Measurements from ENCODE around the gene THRB. TPM values are rescaled to one million over a fixed set of nuclear protein-coding genes. Genes with fewer than 3 reads are reported as not detected.

Gene THRB
- total and polyA plus RNA-seq, 4 experiments from 2014 or later = 0.03 TPM; not detected in 3

- Histone ChIP-seq H3K4me1 (ENCODE audit: insufficient read depth, low read length) (no peaks in the 10 kb centered on the region), H3K4me3 (ENCODE audit: low read length in 2 of 2) (no peak overlapping the region), H3K9me3 (ENCODE audit: control insufficient read depth in 1 of 2, low read length in 2 of 2) (no peaks in the 10 kb centered on the region), H3K27me3 (ENCODE audit: insufficient read depth, low read length) (no peaks in the 10 kb centered on the region), H3K27ac (ENCODE audit: low read depth, low read length) (no peak overlapping the region), H3K36me3 (ENCODE audit: insufficient read depth, low read length) (no peaks in the 10 kb centered on the region)
- ChIA-PET POLR2A (ENCODE audit: partially characterized antibody) (no interaction called here), CTCF (ENCODE audit: partially characterized antibody) (no interaction called here)
- H3K27me3 Mint-ChIP-seq = peaks cover 1% of the 10 kb centered on the region in 2 donors
- DNase-seq = no peak
- H3K27ac Mint-ChIP-seq = no peak overlapping the region
- no peak overlapping the region for H3K4me3 Mint-ChIP-seq
- intact Hi-C loops (cut with micrococcal nuclease) = no loop called here
- no peaks in the 10 kb centered on the region for H3K36me3 Mint-ChIP-seq
- no peaks in the 10 kb centered on the region for H3K9me3 Mint-ChIP-seq
- H3K4me1 Mint-ChIP-seq = no peaks in the 10 kb centered on the region
Measured at GRCh38 chr3:24151594-24151993, 343.1 kb downstream of the THRB start.

GRCh38 chr3:24149032-24149431, 345.6 kb downstream of the THRB start:
- Mint-ChIP-seq H3K36me3 (no peaks in the 10 kb centered on the region), H3K9me3 (no peaks in the 10 kb centered on the region), H3K27me3 (peaks cover 0 to 1% of the 10 kb centered on the region in 2 donors), H3K4me1 (no peaks in the 10 kb centered on the region), H3K4me3 (no peak overlapping the region), H3K27ac (no peak overlapping the region)
- intact Hi-C loops (cut with micrococcal nuclease) = no loop called here
- Histone ChIP-seq H3K36me3 (ENCODE audit: insufficient read depth, low read length) (no peaks in the 10 kb centered on the region), H3K27ac (ENCODE audit: low read depth, low read length) (no peak overlapping the region), H3K27me3 (ENCODE audit: insufficient read depth, low read length) (no peaks in the 10 kb centered on the region), H3K4me1 (ENCODE audit: insufficient read depth, low read length) (no peaks in the 10 kb centered on the region), H3K4me3 (ENCODE audit: low read length in 2 of 2) (no peak overlapping the region), H3K9me3 (ENCODE audit: control insufficient read depth in 1 of 2, low read length in 2 of 2) (no peaks in the 10 kb centered on the region)
- ChIA-PET POLR2A (ENCODE audit: partially characterized antibody) (no interaction called here), CTCF (ENCODE audit: partially characterized antibody) (no interaction called here)
- DNase-seq = no peak

- H3K27me3 Mint-ChIP-seq = peaks cover 0 to 3% of the 10 kb centered on the region in 2 donors
- no peak overlapping the region for H3K27ac ChIP-seq (ENCODE audit: low read depth, low read length)
- H3K36me3 ChIP-seq (ENCODE audit: insufficient read depth, low read length) = no peaks in the 10 kb centered on the region
- no peak overlapping the region for H3K27ac Mint-ChIP-seq
- intact Hi-C loops (cut with micrococcal nuclease) = no loop called here
- H3K27me3 ChIP-seq (ENCODE audit: insufficient read depth, low read length) = no peaks in the 10 kb centered on the region
- CTCF ChIA-PET (ENCODE audit: partially characterized antibody) = interaction anchor here (1.2 kb wide), 1 partner anchor 10 kb away, joined by 3 read pairs; no protein-coding TSS in a partner anchor
- H3K4me3 Mint-ChIP-seq = no peak overlapping the region
- H3K4me3 ChIP-seq (ENCODE audit: low read length in 2 of 2) = no peak overlapping the region
- DNase-seq = no peak
- no peaks in the 10 kb centered on the region for H3K4me1 ChIP-seq (ENCODE audit: insufficient read depth, low read length)
- H3K4me1 Mint-ChIP-seq = no peaks in the 10 kb centered on the region
- H3K9me3 ChIP-seq (ENCODE audit: control insufficient read depth in 1 of 2, low read length in 2 of 2) = no peaks in the 10 kb centered on the region
- H3K36me3 Mint-ChIP-seq = no peaks in the 10 kb centered on the region
- POLR2A ChIA-PET (ENCODE audit: partially characterized antibody) = no interaction called here
- no peaks in the 10 kb centered on the region for H3K9me3 Mint-ChIP-seq
Measured at GRCh38 chr3:24145981-24146822, 348.4 kb downstream of the THRB start.

- Mint-ChIP-seq H3K4me3 (no peak overlapping the region), H3K4me1 (no peaks in the 10 kb centered on the region), H3K27me3 (peaks cover 0 to 2% of the 10 kb centered on the region in 2 donors), H3K36me3 (no peaks in the 10 kb centered on the region), H3K27ac (no peak overlapping the region), H3K9me3 (no peaks in the 10 kb centered on the region)
- Histone ChIP-seq H3K36me3 (ENCODE audit: insufficient read depth, low read length) (no peaks in the 10 kb centered on the region), H3K9me3 (ENCODE audit: control insufficient read depth in 1 of 2, low read length in 2 of 2) (no peaks in the 10 kb centered on the region), H3K4me3 (ENCODE audit: low read length in 2 of 2) (no peak overlapping the region), H3K4me1 (ENCODE audit: insufficient read depth, low read length) (no peaks in the 10 kb centered on the region), H3K27me3 (ENCODE audit: insufficient read depth, low read length) (no peaks in the 10 kb centered on the region), H3K27ac (ENCODE audit: low read depth, low read length) (no peak overlapping the region)
- no peak for DNase-seq
- ChIA-PET POLR2A (ENCODE audit: partially characterized antibody) (no interaction called here), CTCF (ENCODE audit: partially characterized antibody) (no interaction called here)
- intact Hi-C loops (cut with micrococcal nuclease) = no loop called here
Measured at GRCh38 chr3:24145481-24145880, 349.2 kb downstream of the THRB start.

GRCh38 chr3:24142127-24142526, 352.5 kb downstream of the THRB start:
- Histone ChIP-seq H3K27me3 (ENCODE audit: insufficient read depth, low read length) (no peaks in the 10 kb centered on the region), H3K4me3 (ENCODE audit: low read length in 2 of 2) (no peak overlapping the region), H3K27ac (ENCODE audit: low read depth, low read length) (no peak overlapping the region), H3K9me3 (ENCODE audit: control insufficient read depth in 1 of 2, low read length in 2 of 2) (no peaks in the 10 kb centered on the region), H3K4me1 (ENCODE audit: insufficient read depth, low read length) (no peaks in the 10 kb centered on the region), H3K36me3 (ENCODE audit: insufficient read depth, low read length) (no peaks in the 10 kb centered on the region)
- ChIA-PET CTCF (ENCODE audit: partially characterized antibody) (no interaction called here), POLR2A (ENCODE audit: partially characterized antibody) (no interaction called here)
- no peak for DNase-seq
- Mint-ChIP-seq H3K9me3 (peaks cover 0 to 1% (median 0%) of the 10 kb centered on the region in 8 donors), H3K27me3 (peaks cover 0 to 2% of the 10 kb centered on the region in 2 donors), H3K27ac (no peak overlapping the region), H3K4me1 (no peaks in the 10 kb centered on the region), H3K4me3 (no peak overlapping the region), H3K36me3 (no peaks in the 10 kb centered on the region)
- intact Hi-C loops (cut with micrococcal nuclease) = no loop called here

GRCh38 chr3:24141548-24141947, 353.1 kb downstream of the THRB start:
- Mint-ChIP-seq H3K4me1 (no peaks in the 10 kb centered on the region), H3K9me3 (peaks cover 0 to 1% (median 0%) of the 10 kb centered on the region in 8 donors), H3K36me3 (no peaks in the 10 kb centered on the region), H3K27me3 (peaks cover 0 to 2% of the 10 kb centered on the region in 2 donors), H3K27ac (no peak overlapping the region), H3K4me3 (no peak overlapping the region)
- H3K9me3 ChIP-seq (ENCODE audit: control insufficient read depth in 1 of 2, low read length in 2 of 2) = no peaks in the 10 kb centered on the region
- intact Hi-C loops (cut with micrococcal nuclease) = no loop called here
- no peaks in the 10 kb centered on the region for H3K27me3 ChIP-seq (ENCODE audit: insufficient read depth, low read length)
- DNase-seq = no peak
- POLR2A ChIA-PET (ENCODE audit: partially characterized antibody) = no interaction called here
- no peak overlapping the region for H3K27ac ChIP-seq (ENCODE audit: low read depth, low read length)
- H3K4me3 ChIP-seq (ENCODE audit: low read length in 2 of 2) = no peak overlapping the region
- H3K36me3 ChIP-seq (ENCODE audit: insufficient read depth, low read length) = no peaks in the 10 kb centered on the region
- H3K4me1 ChIP-seq (ENCODE audit: insufficient read depth, low read length) = no peaks in the 10 kb centered on the region
- CTCF ChIA-PET (ENCODE audit: partially characterized antibody) = no interaction called here

- no peak overlapping the region for H3K27ac ChIP-seq (ENCODE audit: low read depth, low read length)
- Mint-ChIP-seq H3K9me3 (peaks cover 0 to 1% (median 0%) of the 10 kb centered on the region in 8 donors), H3K27me3 (peaks cover 0 to 2% of the 10 kb centered on the region in 2 donors), H3K36me3 (no peaks in the 10 kb centered on the region), H3K27ac (no peak overlapping the region), H3K4me3 (no peak overlapping the region), H3K4me1 (no peaks in the 10 kb centered on the region)
- ChIA-PET CTCF (ENCODE audit: partially characterized antibody) (no interaction called here), POLR2A (ENCODE audit: partially characterized antibody) (no interaction called here)
- no peak for DNase-seq
- intact Hi-C loops (cut with micrococcal nuclease) = no loop called here
- H3K4me3 ChIP-seq (ENCODE audit: low read length in 2 of 2) = no peak overlapping the region
- H3K36me3 ChIP-seq (ENCODE audit: insufficient read depth, low read length) = no peaks in the 10 kb centered on the region
- H3K9me3 ChIP-seq (ENCODE audit: control insufficient read depth in 1 of 2, low read length in 2 of 2) = no peaks in the 10 kb centered on the region
- no peaks in the 10 kb centered on the region for H3K27me3 ChIP-seq (ENCODE audit: insufficient read depth, low read length)
- no peaks in the 10 kb centered on the region for H3K4me1 ChIP-seq (ENCODE audit: insufficient read depth, low read length)
Measured at GRCh38 chr3:24139463-24140412, 354.9 kb downstream of the THRB start.

Data from CD4-positive, alpha-beta memory T cell (primary cell).